ENCODE results near the gene SPATA31A3.
"Not testable (repeated sequence)": the region's sequence is repeated elsewhere in the genome, so short reads cannot be mapped to it uniquely, and the experiment has no call there.

The SPATA31A3 gene

DNA sequence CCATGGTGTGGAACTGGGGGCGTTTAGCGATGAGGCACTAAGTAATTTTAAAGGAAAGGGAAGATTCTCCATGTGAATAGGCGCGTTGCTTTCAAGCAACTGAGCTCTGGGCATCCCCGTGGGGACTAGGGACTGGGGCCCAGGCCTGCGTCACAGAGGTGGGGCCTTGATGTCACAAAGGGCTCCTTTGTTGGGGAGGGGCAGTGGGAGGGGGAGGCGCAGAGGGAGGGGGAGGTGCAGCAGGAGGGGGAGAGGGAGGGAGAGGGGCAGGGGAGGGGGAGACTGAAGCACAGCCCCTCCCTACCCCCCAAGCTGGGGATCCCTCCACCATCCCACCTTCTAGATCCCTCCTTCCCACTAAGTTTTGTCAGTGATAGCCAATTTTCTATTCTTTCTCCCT lies at the start of gene SPATA31A3:
SPATA31A3 (minus strand) TSS at position 101 of the 400 bp plus-strand sequence; CDS start at position 72, 29 bp downstream.
- not testable (repeated sequence) for DNase-seq (ENCODE audit: low read depth in 2 of 3, low spot score in 1 of 3)

DNA sequence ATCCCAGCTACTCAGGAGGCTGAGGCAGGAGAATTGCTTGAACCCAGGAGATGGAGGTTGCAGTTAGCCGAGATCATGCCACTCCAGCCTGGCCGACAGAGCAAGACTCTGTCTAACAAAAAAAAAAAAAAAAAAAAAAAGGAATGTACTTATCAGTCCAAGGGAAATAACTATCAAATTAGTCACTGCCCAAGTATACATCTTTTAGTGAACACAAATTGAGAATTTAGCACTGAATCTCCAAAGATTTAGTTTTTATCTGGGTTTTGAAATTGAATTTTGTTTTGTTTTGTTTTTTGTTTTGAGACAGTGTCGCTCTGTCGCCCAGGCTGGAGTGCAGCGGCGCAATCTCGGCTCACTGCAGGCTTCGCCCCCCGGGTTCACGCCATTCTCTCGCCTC lies 39.8 kb downstream of the SPATA31A3 start:
- DNase-seq (ENCODE audit: low read depth in 2 of 3, low spot score in 1 of 3) = not testable (repeated sequence)

DNA sequence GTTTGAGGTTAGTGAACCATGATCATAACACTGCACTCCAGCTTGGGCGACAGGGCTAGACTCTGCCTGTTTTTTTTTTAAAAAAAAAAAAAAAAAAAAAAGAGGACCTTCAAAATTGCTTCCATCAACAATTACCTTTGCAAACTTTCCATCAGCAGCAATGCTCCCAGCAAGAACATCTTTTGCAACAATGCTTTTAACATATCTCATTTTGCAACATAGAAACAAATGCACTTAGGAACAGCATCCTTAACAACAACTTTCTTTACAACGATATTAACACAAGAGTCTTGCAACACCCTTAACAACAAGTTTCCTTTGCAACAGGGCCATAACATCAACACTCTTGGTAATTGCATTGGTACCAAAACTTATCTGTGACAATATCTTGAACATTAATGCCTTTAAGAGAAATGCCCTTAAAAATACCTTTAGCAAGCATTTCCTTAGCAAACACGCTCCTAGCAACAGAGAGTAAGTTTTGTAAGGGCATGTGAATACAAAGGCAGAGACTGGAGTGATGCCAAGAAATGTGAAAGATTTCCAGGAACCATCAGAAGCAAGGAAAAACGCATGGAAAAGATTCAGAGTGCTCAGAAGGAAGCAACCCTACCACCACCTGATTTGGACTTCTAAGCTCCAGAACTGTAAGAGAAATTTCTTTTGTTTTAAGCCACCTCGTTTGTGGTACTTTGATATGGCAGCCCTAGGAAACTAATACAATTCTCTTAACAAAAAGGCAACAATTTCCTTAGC lies 49.8 kb downstream of the SPATA31A3 start:
- DNase-seq (ENCODE audit: low read depth in 2 of 3, low spot score in 1 of 3) = not testable (repeated sequence)

DNA sequence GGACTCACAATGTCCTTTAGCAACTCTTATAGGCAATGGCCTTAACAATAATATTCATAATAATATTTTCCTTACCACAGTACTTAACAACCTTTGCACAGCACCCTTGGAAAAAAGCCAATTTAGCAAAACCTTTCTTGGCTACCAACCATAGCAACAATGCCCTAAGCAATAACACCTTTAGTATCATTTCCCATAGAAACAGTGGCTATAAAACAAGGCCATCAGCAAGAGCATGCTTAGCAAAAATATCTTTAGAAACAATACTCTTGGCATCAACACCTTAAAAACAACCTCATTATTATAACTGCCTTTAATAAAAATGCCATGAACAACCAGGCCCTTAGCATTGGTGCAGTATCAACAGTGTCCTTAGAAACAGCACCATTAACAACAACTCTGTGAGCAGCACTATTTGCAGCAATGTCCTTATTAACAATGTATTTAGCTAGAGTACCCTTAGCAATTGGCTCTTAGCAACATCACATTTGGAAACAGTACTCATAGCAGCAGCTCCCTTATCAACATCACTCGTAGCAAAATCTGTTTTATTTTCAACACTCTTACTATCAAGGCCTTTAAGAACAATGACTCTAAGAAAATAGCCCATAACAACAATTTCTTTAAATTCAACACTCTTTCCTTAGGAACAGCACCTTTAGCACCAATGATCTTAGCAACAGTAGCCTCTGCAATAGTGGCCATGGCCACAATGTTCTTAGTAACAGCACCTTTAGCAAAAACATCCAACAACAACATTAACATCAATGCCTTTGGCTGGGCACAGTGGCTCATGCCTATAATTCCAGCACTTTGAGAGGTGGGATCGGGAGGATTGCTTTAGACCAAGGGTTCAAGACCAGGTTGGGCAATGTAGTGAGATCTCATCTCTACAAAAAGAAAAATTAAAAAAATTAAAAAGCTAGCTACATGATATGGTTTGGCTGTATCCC lies 52.2 kb downstream of the SPATA31A3 start:
- not testable (repeated sequence) for DNase-seq (ENCODE audit: low read depth in 2 of 3, low spot score in 1 of 3)

DNA sequence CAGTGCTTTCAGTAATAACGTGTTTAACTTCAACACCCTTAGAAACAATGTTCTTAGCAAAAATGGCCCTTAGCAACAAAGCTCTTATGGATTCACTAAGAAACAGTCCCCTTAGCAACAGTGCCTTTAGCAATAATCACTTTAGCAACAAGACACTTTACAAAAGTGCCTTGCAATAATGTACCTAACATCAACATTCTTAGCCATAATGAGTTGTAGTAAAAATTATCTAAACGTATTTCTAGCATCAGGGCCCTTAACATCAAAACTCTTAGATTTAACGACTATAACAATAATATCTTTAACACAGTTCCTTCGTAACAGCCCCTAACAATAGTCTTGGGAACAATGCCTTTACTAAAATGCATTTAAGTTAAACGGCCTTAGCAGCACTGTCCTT lies 54.0 kb downstream of the SPATA31A3 start:
- DNase-seq (ENCODE audit: low read depth in 2 of 3, low spot score in 1 of 3) = not testable (repeated sequence)

DNA sequence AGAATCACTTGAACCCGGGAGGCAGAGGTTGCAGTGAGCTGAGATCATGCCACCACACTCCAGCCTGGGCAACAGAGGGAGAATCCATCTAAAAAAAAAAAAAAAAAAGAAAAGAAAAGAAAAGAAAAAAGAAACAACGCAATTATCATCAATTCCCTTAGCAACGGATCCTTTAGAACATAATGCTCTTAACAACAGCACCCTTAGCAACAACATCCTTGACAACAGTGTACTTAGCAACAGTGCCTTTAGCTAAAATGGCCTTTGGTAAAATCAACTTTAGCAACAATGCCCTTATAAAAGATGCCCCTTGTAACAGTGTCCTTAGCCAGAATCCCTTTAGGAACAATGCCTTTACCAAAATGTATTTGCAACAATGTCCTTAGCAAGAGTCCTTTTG lies 54.7 kb downstream of the SPATA31A3 start:
- DNase-seq (ENCODE audit: low read depth in 2 of 3, low spot score in 1 of 3) = not testable (repeated sequence)
